AG04449 (cell line): Measurements from ENCODE around the gene INKA2.
A peak's percentile ranks its signal among the peaks of the same experiment; 100 is the strongest.

Experiments
- CTCF ChIA-PET: fragments of 350-600 bp; formaldehyde crosslinking; extraction: SDS; loops from one replicate; lab custom pipeline; 2021; ENCODE audit warnings: antibody characterized with exemption; lab: Yijun Ruan, JAX
- POLR2A ChIA-PET: fragments of 400-600, 350-600 bp; formaldehyde crosslinking; extraction: SDS; loops from one replicate; lab custom pipeline; 2020; ENCODE audit warnings: antibody characterized with exemption, inconsistent platforms; lab: Yijun Ruan, JAX
- DNase-seq: peaks from one replicate; pipeline ENCODE4 v3.0.0-alpha.2; 2010; ENCODE audit warnings: low read depth, low spot score
- H3K4me3 ChIP-seq: 2 replicates; pipeline ENCODE4 v1.5.1; 2011; ENCODE audit warnings: low read depth, mild to moderate bottlenecking, control low read depth, low read length
- TF ChIP-seq, protein P1 (sequence below): IDR thresholded peaks from one replicate; pipeline ENCODE4 v1.5.1; 2011; ENCODE audit warnings: mild to moderate bottlenecking, moderate library complexity, low read length, control low read depth, inconsistent platforms; ENCODE audit not compliant: insufficient read depth; ENCODE audit errors: missing control alignments

Gene INKA2

DNA sequence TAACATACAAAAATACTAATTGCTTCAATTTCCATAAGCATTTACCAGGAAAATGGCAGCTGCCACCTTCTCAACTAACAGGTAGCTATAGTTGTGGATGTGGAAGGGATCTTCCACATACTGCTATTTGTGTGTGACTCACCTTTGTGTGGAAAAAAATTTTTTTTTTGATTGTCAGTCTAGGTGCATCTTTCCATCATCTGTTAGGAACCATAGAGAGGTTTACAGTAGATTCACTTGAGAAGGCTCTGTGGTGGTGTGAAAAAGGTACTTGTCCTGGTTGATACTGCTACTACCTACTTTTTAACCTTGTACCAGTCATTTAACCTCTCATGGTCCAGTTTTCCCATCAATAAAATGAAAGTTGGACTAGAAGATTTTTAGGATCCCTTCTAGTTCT, 29.4 kb upstream of the INKA2 start:
- no peak for DNase-seq
- POLR2A ChIA-PET = no interaction called here
- no peak overlapping the region for H3K4me3 ChIP-seq
- TF ChIP-seq, protein P1, sequence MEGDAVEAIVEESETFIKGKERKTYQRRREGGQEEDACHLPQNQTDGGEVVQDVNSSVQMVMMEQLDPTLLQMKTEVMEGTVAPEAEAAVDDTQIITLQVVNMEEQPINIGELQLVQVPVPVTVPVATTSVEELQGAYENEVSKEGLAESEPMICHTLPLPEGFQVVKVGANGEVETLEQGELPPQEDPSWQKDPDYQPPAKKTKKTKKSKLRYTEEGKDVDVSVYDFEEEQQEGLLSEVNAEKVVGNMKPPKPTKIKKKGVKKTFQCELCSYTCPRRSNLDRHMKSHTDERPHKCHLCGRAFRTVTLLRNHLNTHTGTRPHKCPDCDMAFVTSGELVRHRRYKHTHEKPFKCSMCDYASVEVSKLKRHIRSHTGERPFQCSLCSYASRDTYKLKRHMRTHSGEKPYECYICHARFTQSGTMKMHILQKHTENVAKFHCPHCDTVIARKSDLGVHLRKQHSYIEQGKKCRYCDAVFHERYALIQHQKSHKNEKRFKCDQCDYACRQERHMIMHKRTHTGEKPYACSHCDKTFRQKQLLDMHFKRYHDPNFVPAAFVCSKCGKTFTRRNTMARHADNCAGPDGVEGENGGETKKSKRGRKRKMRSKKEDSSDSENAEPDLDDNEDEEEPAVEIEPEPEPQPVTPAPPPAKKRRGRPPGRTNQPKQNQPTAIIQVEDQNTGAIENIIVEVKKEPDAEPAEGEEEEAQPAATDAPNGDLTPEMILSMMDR = no peak
- CTCF ChIA-PET = interaction anchor here (0.7 to 14.8 kb wide), 20 partner anchors 8 to 568 kb away, joined by 3 to 314 read pairs (median 6); partner anchors contain the start of gene DDX20

DNA sequence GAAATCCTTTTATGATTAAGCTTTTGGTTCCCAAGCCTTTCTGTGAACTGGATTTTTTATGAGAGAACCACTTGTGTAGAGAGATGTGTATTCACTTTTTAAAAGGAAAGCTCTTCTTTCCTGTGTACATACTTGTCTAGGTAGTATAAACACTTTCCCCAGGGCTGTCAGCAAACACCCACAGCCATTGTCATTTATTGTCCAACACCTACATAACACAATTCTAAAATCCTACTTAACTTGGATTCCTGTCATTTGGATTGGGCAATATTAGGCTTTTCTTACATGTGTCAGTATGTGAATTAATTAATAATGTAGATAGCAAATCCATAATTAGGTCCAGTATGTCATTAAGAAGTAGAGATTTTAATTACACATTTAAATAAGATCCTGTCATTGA, 28.8 kb upstream of the INKA2 start:
- TF ChIP-seq, protein P1 = no peak
- ChIA-PET CTCF (interaction anchor here (0.7 to 14.8 kb wide), 20 partner anchors 7 to 569 kb away, joined by 3 to 314 read pairs (median 4); partner anchors contain the start of gene DDX20), POLR2A (no interaction called here)
- no peak for DNase-seq
- H3K4me3 ChIP-seq = no peak overlapping the region

DNA sequence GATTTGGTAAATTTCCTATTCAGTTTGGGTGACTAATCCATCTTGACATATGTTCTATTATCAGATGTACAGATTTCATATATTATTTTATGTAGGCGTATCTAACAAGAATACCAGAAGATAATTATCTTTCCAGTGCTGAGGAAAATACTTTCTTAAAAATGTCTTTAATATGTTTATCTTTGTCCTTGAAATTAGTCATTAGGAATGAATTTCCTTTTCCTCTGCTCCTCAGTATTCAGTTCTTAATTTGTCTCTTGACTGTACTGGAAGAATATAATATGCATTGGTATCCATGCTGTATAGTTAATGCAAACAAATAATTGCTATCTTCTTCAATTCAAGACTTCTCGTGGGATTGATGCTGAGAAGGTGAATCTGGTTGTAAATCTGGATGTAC, 23.1 kb upstream of the INKA2 start:
- TF ChIP-seq, protein P1 = no peak
- DNase-seq = no peak
- ChIA-PET CTCF (interaction anchor here (0.7 to 14.8 kb wide), 5 partner anchors 9 to 281 kb away, joined by 3 to 314 read pairs (median 4); no protein-coding TSS in a partner anchor), POLR2A (no interaction called here)
- H3K4me3 ChIP-seq = no peak overlapping the region

DNA sequence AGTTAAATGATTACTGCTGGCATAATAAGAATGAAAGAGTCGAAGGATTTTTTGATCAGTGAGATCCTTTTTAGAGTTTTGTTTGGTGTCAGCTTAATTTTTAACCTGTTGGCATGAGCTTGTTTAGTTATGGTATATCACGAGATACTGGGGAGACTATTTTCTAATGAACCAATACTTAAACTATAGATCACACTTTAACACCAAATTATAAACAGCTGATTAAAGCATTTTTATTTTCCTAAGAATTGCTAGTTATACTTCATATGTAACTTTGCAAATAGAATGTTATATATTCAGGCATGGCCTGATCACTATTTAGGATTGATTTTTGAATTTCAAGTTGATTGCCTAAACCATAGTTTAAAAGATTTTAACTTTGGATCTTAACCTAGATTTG, 22.5 kb upstream of the INKA2 start:
- TF ChIP-seq, protein P1 = no peak
- H3K4me3 ChIP-seq = no peak overlapping the region
- DNase-seq = no peak
- CTCF ChIA-PET = interaction anchor here (1.8 to 14.8 kb wide), 5 partner anchors 9 to 280 kb away, joined by 7 to 314 read pairs (median 14); no protein-coding TSS in a partner anchor
- POLR2A ChIA-PET = no interaction called here

DNA sequence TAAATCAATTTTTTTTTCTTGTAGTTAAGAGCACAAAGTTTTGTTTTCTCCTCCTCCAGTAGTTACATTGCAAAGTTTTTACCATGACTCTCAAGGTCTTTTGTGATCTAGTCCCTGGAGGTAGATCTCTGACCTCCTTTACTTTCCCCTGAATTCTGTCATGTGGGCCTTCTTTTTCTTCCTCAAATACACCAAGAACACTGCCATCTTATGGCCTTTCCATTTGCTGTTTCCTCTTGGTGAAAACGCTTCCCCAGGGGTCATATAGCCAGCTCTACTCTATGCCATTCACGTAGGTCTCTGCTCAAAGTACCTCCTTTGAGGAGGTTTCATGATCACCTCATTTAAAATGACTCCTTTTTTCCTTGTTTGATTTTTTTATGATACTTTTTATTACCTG, 19.2 kb upstream of the INKA2 start:
- TF ChIP-seq, protein P1 = no peak
- no peak for DNase-seq
- ChIA-PET POLR2A (no interaction called here), CTCF (interaction anchor here (0.7 to 18.1 kb wide), 5 partner anchors 9 to 278 kb away, joined by 3 to 289 read pairs (median 52); no protein-coding TSS in a partner anchor)
- no peak overlapping the region for H3K4me3 ChIP-seq

DNA sequence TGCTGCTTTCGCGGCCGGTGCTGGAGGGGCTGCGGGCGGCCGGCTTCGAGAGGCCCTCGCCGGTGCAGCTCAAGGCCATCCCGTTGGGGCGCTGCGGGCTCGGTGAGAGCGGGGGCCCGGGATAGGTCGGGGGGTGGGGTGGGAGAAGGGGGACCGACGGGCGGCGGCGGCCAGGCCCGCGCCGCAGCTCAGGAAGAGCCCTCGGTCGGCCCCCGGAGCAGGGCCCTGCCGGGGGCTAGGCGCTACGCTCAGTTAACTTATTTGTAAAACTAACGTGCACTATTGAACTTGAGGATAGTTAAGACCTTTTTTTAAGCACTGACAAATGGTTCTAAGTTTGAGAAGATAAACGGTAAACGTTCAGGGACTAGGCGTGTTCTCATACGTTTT, 16.9 kb upstream of the INKA2 start:
- POLR2A ChIA-PET = interaction anchor here (2.1 kb wide), 1 partner anchor 248 kb away, joined by 8 read pairs; no protein-coding TSS in a partner anchor
- H3K4me3 ChIP-seq = peak overlapping the region; percentile 91
- CTCF ChIA-PET = interaction anchor here (1.0 to 18.1 kb wide), 10 partner anchors 11 to 275 kb away, joined by 3 to 289 read pairs (median 10); partner anchors contain the start of gene INKA2
- no peak for DNase-seq
- TF ChIP-seq, protein P1 = no peak
